H9 (cell line): ENCODE measurements around the gene MPL. TPM values are rescaled to one million over a fixed set of nuclear protein-coding genes. Genes with fewer than 3 reads are reported as not detected.

Source experiments
- DNase-seq: peaks from one replicate; pipeline ENCODE4 v3.0.0-alpha.2; 2017
- H2AFZ ChIP-seq: one replicate; pipeline ENCODE4 v1.6.1; 2013; ENCODE audit warnings: mild to moderate bottlenecking, low read length, control low read depth, moderate library complexity
- H2AK5ac ChIP-seq: 2 replicates; pipeline ENCODE4 v1.6.1; 2013; ENCODE audit warnings: low read length, control low read depth, mixed read lengths; ENCODE audit not compliant: insufficient read length
- H2BK120ac ChIP-seq: one replicate; pipeline ENCODE4 v1.6.1; 2013; ENCODE audit warnings: low read depth, mild to moderate bottlenecking, low read length, control low read depth, inconsistent platforms; ENCODE audit not compliant: poor library complexity, severe bottlenecking
- H2BK12ac ChIP-seq: 2 replicates; pipeline ENCODE4 v1.6.1; 2013; ENCODE audit warnings: low read length, control low read depth, mixed read lengths, low read depth; ENCODE audit not compliant: insufficient read length
- H2BK15ac ChIP-seq: 2 replicates; pipeline ENCODE4 v1.6.1; 2013; ENCODE audit warnings: low read depth, low read length, control low read depth
- H2BK20ac ChIP-seq: one replicate; pipeline ENCODE4 v1.6.1; 2013; ENCODE audit warnings: low read depth, mild to moderate bottlenecking, low read length, control low read depth, inconsistent platforms; ENCODE audit not compliant: poor library complexity, severe bottlenecking
- H2BK5ac ChIP-seq: 2 replicates; pipeline ENCODE4 v1.6.1; 2013; ENCODE audit warnings: low read length, control low read depth, mixed read lengths; ENCODE audit not compliant: insufficient read length
- H3K14ac ChIP-seq: 2 replicates; pipeline ENCODE4 v1.6.1; 2013; ENCODE audit warnings: low read length, control low read depth; ENCODE audit not compliant: insufficient read depth
- H3K18ac ChIP-seq: 2 replicates; pipeline ENCODE4 v1.6.1; 2013; ENCODE audit warnings: low read depth, mild to moderate bottlenecking, mixed read lengths, low read length, control low read depth; ENCODE audit not compliant: insufficient read length
- H3K23ac ChIP-seq: 2 replicates; pipeline ENCODE4 v1.6.1; 2013; ENCODE audit warnings: low read length, control low read depth, mixed read lengths, low read depth; ENCODE audit not compliant: insufficient read length
- H3K23me2 ChIP-seq: 2 replicates; pipeline ENCODE4 v1.6.1; 2013; ENCODE audit warnings: low read depth, mild to moderate bottlenecking, mixed read lengths, low read length, control low read depth; ENCODE audit not compliant: insufficient read length, poor library complexity, severe bottlenecking
- H3K27ac ChIP-seq: 2 replicates; pipeline ENCODE4 v1.5.1; 2013; ENCODE audit warnings: low read length, control low read depth, mixed read lengths, low read depth; ENCODE audit not compliant: insufficient read length
- H3K27me3 ChIP-seq: 2 replicates; pipeline ENCODE4 v1.6.1; 2013; ENCODE audit warnings: low read length, control low read depth, inconsistent platforms; ENCODE audit not compliant: insufficient read depth
- H3K4ac ChIP-seq: 2 replicates; pipeline ENCODE4 v1.6.1; 2013; ENCODE audit warnings: low read depth, mild to moderate bottlenecking, control low read depth, inconsistent platforms, low read length, moderate library complexity
- H3K4me1 ChIP-seq: 2 replicates; pipeline ENCODE4 v1.6.1; 2013; ENCODE audit warnings: low read length, control low read depth, inconsistent platforms; ENCODE audit not compliant: insufficient read depth
- H3K4me2 ChIP-seq: 2 replicates; pipeline ENCODE4 v1.6.1; 2013; ENCODE audit warnings: low read length, control low read depth, mixed read lengths; ENCODE audit not compliant: insufficient read length, insufficient read depth
- H3K56ac ChIP-seq: 2 replicates; pipeline ENCODE4 v1.6.1; 2013; ENCODE audit warnings: low read depth, mild to moderate bottlenecking, mixed read lengths, low read length, control low read depth; ENCODE audit not compliant: insufficient read length
- H3K79me1 ChIP-seq: 2 replicates; pipeline ENCODE4 v1.6.1; 2013; ENCODE audit warnings: low read depth, mild to moderate bottlenecking, moderate library complexity, low read length, control low read depth, inconsistent platforms; ENCODE audit not compliant: insufficient read depth, poor library complexity, severe bottlenecking
- H3K79me2 ChIP-seq: 2 replicates; pipeline ENCODE4 v1.6.1; 2013; ENCODE audit warnings: low read length, control low read depth, inconsistent platforms; ENCODE audit not compliant: insufficient read depth
- H3K9ac ChIP-seq: 2 replicates; pipeline ENCODE4 v1.6.1; 2013; ENCODE audit warnings: low read length, control low read depth, mixed read lengths; ENCODE audit not compliant: insufficient read length; ENCODE audit errors: extremely low read depth
- H3K9me3 ChIP-seq: one replicate; pipeline ENCODE4 v1.6.1; 2013; ENCODE audit warnings: low read depth, low read length, inconsistent platforms; ENCODE audit not compliant: control insufficient read depth
- H3T11ph ChIP-seq: one replicate; pipeline ENCODE4 v1.6.1; 2013; ENCODE audit warnings: mild to moderate bottlenecking, low read length, control low read depth, inconsistent platforms
- H4K20me1 ChIP-seq: one replicate; pipeline ENCODE4 v1.6.1; 2013; ENCODE audit not compliant: control insufficient read depth, insufficient read length, insufficient read depth
- H4K5ac ChIP-seq: 2 replicates; pipeline ENCODE4 v1.6.1; 2013; ENCODE audit warnings: low read depth, mild to moderate bottlenecking, mixed read lengths, low read length, control low read depth; ENCODE audit not compliant: insufficient read length
- H4K8ac ChIP-seq: replicated peaks from 2 replicates; pipeline ENCODE4 v1.6.1; 2013; ENCODE audit warnings: low read length, control low read depth, mixed read lengths, low read depth; ENCODE audit not compliant: insufficient read length
- H4K91ac ChIP-seq: 2 replicates; pipeline ENCODE4 v1.6.1; 2013; ENCODE audit warnings: low read depth, mild to moderate bottlenecking, moderate library complexity, mixed read lengths, low read length, control low read depth; ENCODE audit not compliant: insufficient read length
- H3K27ac Mint-ChIP-seq, 3 experiments: 2 replicates in 2 of 3; 3 replicates in 1 of 3; pipeline ENCODE4 v1.8.0; 2020 to 2021; ENCODE audit warnings: mixed read lengths in 3 of 3, mild to moderate bottlenecking in 1 of 3, moderate library complexity in 1 of 3
- H3K27me3 Mint-ChIP-seq: 2 replicates; pipeline ENCODE4 v1.8.0; 2021; ENCODE audit warnings: low read depth, mild to moderate bottlenecking, moderate library complexity, mixed read lengths
- H3K36me3 Mint-ChIP-seq, 3 experiments: 2 replicates in 2 of 3; 3 replicates in 1 of 3; pipeline ENCODE4 v1.8.0; 2020 to 2021; ENCODE audit warnings: low read depth in 3 of 3, mixed read lengths in 3 of 3; ENCODE audit not compliant: insufficient read depth in 1 of 3
- H3K4me1 Mint-ChIP-seq, 2 experiments: 2 replicates each; pipeline ENCODE4 v1.8.0; 2020; ENCODE audit warnings: mixed read lengths in 2 of 2
- H3K4me3 Mint-ChIP-seq, 2 experiments: 2 replicates in 1 of 2; 3 replicates in 1 of 2; pipeline ENCODE4 v1.8.0; 2020 to 2021; ENCODE audit warnings: mild to moderate bottlenecking in 2 of 2, mixed read lengths in 2 of 2, moderate library complexity in 1 of 2
- H3K9me3 Mint-ChIP-seq, 2 experiments: 2 replicates in 1 of 2; 3 replicates in 1 of 2; pipeline ENCODE4 v1.8.0; 2020; ENCODE audit warnings: mild to moderate bottlenecking in 2 of 2, mixed read lengths in 2 of 2, moderate library complexity in 1 of 2
- WGBS: extraction: QIAGEN DNeasy Blood & Tissue Kit; methylation state at CpG from one replicate; pipeline ENCODE4 v1.1.7; 2013; ENCODE audit warnings: missing lambda C conversion rate, low lambda C conversion rate, mixed read lengths; ENCODE audit not compliant: insufficient read length; ENCODE audit errors: extremely low coverage; 5-methylcytosine and 5-hydroxymethylcytosine counted together
- total RNA-seq: library from RNA; stranded (reverse); gene quantifications from 2 replicates; pipeline ENCODE4 v1.2.1, GENCODE V29; 2021
- TF ChIP-seq, protein P1 (sequence below): fragments of 200-600 bp; sonication (generic); conservative IDR thresholded peaks from 3 replicates; pipeline ENCODE4 v1.8.0; 2021; ENCODE audit warnings: antibody characterized with exemption, mild to moderate bottlenecking

Gene MPL
- total RNA-seq, 1 experiment from 2014 or later, result not detected

DNA sequence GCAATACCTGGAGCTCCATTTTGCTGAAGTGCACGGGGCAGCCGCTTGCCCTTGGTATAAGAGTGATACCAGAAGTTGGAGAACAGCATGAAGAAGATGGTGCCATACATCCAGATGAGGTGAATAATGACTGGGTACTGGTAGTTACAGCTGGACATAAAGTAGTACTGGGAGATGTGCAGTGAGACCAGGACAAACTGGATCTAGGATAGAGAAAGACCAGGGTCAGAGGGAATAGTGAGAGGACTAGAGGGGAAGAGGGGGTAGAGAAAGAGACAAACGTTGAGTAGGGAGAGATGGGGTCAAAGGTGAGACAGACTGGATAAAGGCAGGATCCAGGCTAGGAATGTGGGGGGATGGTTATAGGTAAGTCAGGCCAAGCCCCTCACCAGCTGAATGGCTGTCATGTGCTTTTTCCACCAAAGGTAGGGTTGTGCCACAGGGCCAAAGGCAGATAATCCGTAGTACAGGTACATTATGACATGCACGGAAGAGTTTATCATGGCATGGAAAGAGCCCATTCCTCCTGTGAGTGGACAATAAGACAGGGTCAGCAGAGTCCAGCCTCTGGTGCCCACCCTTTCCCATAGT, 26.4 kb downstream of the MPL start:
- Histone ChIP-seq H3K23me2 (peaks cover 20% of the 10 kb centered on the region), H3K4me2 (no peak overlapping the region), H2BK20ac (no peak overlapping the region), H4K91ac (no peak overlapping the region), H3K27ac (no peak overlapping the region), H3K27me3 (no peaks in the 10 kb centered on the region), H4K8ac (no peak overlapping the region), H3K14ac (no peak overlapping the region), H2BK120ac (no peak overlapping the region), H3K18ac (no peak overlapping the region), H3T11ph (no peak overlapping the region), H3K9me3 (no peaks in the 10 kb centered on the region), H2AFZ (no peak overlapping the region), H2AK5ac (no peak overlapping the region), H2BK15ac (no peak overlapping the region), H3K4me1 (peaks cover 6% of the 10 kb centered on the region; the same call in 1 of the 2 replicates), H3K4ac (no peak overlapping the region), H4K20me1 (no peaks in the 10 kb centered on the region), H3K56ac (no peak overlapping the region), H2BK5ac (no peak overlapping the region), H3K79me2 (peaks cover 15% of the 10 kb centered on the region; the same call in 1 of the 2 replicates), H4K5ac (no peak overlapping the region), H3K9ac (no peak overlapping the region), H3K79me1 (peaks cover 14% of the 10 kb centered on the region), H3K23ac (no peak overlapping the region), H2BK12ac (no peak overlapping the region)
- Mint-ChIP-seq H3K27ac (peak overlapping the region; percentile 2 to 11 (median 8); a peak in 4 of 7 replicates), H3K4me1 (peaks cover 48 to 62% of the 10 kb centered on the region in 2 experiments), H3K27me3 (no peaks in the 10 kb centered on the region), H3K9me3 (no peaks in the 10 kb centered on the region), H3K36me3 (peaks cover 47 to 58% (median 55%) of the 10 kb centered on the region in 3 experiments), H3K4me3 (no peak overlapping the region)
- TF ChIP-seq, protein P1, sequence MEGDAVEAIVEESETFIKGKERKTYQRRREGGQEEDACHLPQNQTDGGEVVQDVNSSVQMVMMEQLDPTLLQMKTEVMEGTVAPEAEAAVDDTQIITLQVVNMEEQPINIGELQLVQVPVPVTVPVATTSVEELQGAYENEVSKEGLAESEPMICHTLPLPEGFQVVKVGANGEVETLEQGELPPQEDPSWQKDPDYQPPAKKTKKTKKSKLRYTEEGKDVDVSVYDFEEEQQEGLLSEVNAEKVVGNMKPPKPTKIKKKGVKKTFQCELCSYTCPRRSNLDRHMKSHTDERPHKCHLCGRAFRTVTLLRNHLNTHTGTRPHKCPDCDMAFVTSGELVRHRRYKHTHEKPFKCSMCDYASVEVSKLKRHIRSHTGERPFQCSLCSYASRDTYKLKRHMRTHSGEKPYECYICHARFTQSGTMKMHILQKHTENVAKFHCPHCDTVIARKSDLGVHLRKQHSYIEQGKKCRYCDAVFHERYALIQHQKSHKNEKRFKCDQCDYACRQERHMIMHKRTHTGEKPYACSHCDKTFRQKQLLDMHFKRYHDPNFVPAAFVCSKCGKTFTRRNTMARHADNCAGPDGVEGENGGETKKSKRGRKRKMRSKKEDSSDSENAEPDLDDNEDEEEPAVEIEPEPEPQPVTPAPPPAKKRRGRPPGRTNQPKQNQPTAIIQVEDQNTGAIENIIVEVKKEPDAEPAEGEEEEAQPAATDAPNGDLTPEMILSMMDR, result no peak
- DNase-seq, result no peak
- WGBS, result no CpG with 5 or more reads among the region's 5 CpGs
